HFF-Myc (cell line): Measurements from ENCODE around the gene NBEA.
A peak's percentile ranks its signal among the peaks of the same experiment; 100 is the strongest.

Experiments
- DNase-seq: peaks from one replicate; pipeline ENCODE4 v3.0.0-alpha.2; 2011; ENCODE audit warnings: low read depth; ENCODE audit errors: extremely low read depth
- H3K4me3 ChIP-seq: replicated peaks from 2 replicates; pipeline ENCODE4 v1.5.1; 2011; ENCODE audit warnings: low read depth, mild to moderate bottlenecking, control low read depth, low read length
- CTCF ChIP-seq: IDR thresholded peaks from 2 replicates; pipeline ENCODE4 v1.5.1; 2012; ENCODE audit warnings: mild to moderate bottlenecking, low read depth, low read length, control low read depth; ENCODE audit errors: missing control alignments

NBEA gene

GRCh38 chr13:35499676-35500075 lies 557.6 kb downstream of the NBEA start:
- DNase-seq, result no peak
- TF ChIP-seq CTCF, result no peak
- no peak overlapping the region for H3K4me3 ChIP-seq

- no peak for DNase-seq
- no peak overlapping the region for H3K4me3 ChIP-seq
- TF ChIP-seq CTCF, result no peak
Measured at GRCh38 chr13:35500144-35500543, 558.1 kb downstream of the NBEA start.

- no peak for DNase-seq
- TF ChIP-seq CTCF, result no peak
- H3K4me3 ChIP-seq, result no peak overlapping the region
Measured at GRCh38 chr13:35501661-35502235, 559.7 kb downstream of the NBEA start.

GRCh38 chr13:35502456-35502855 lies 560.4 kb downstream of the NBEA start:
- TF ChIP-seq CTCF, result no peak
- no peak overlapping the region for H3K4me3 ChIP-seq
- no peak for DNase-seq

GRCh38 chr13:35512271-35512920 lies 570.3 kb downstream of the NBEA start:
- DNase-seq, result peak; percentile 66
- no peak for TF ChIP-seq CTCF
- no peak overlapping the region for H3K4me3 ChIP-seq

- DNase-seq, result no peak
- TF ChIP-seq CTCF, result no peak
- H3K4me3 ChIP-seq, result no peak overlapping the region
Measured at GRCh38 chr13:35514061-35514477, 572.0 kb downstream of the NBEA start.
